ENCODE data around the gene CRYGN. TPM values are rescaled to one million over a fixed set of nuclear protein-coding genes. Genes with fewer than 3 reads are reported as not detected.
A peak's percentile ranks its signal among the peaks of the same experiment; 100 is the strongest.

Gene CRYGN
- total RNA-seq, 4 donors from 2014 or later: not detected

DNA sequence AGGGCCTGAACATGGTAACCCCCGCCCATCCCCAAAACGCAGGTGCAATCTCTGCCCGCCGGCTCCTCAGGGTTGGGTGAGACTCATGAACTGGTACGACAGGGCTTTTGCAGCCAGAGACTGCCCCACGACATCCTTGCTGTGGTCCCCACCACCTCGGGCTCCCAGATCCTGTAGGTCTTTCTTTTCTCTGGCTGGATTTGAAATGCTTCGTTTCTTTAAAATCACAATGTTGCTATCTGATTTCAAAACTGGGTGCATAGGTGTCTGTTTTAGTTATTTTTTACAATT lies 52.0 kb downstream of the CRYGN start:
- no peaks in the 10 kb centered on the region for H3K9me3 ChIP-seq
- H3K4me1 ChIP-seq: no peaks in the 10 kb centered on the region
- peaks cover 5% of the 10 kb centered on the region for H3K27me3 ChIP-seq
- no peak for DNase-seq (ENCODE audit: low spot score in 2 of 2)
- no peak overlapping the region for H3K27ac ChIP-seq
- H3K4me3 ChIP-seq: no peak overlapping the region
- 80% methylated on average over 8 of the region's 8 CpGs for WGBS
- H3K36me3 ChIP-seq: no peaks in the 10 kb centered on the region
- TF ChIP-seq EP300 (IDR thresholded peaks at IDR 0.05): no peak
- no peak for TF ChIP-seq POLR2A (IDR thresholded peaks at IDR 0.05)
- TF ChIP-seq, protein P1, sequence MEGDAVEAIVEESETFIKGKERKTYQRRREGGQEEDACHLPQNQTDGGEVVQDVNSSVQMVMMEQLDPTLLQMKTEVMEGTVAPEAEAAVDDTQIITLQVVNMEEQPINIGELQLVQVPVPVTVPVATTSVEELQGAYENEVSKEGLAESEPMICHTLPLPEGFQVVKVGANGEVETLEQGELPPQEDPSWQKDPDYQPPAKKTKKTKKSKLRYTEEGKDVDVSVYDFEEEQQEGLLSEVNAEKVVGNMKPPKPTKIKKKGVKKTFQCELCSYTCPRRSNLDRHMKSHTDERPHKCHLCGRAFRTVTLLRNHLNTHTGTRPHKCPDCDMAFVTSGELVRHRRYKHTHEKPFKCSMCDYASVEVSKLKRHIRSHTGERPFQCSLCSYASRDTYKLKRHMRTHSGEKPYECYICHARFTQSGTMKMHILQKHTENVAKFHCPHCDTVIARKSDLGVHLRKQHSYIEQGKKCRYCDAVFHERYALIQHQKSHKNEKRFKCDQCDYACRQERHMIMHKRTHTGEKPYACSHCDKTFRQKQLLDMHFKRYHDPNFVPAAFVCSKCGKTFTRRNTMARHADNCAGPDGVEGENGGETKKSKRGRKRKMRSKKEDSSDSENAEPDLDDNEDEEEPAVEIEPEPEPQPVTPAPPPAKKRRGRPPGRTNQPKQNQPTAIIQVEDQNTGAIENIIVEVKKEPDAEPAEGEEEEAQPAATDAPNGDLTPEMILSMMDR (IDR thresholded peaks at IDR 0.05): no peak
- no peak for TF ChIP-seq POLR2AphosphoS5 (IDR thresholded peaks at IDR 0.05)

GRCh38 chr7:151387161-151388006 lies 52.6 kb downstream of the CRYGN start:
- no peak overlapping the region for H3K4me3 ChIP-seq
- peaks cover 6% of the 10 kb centered on the region for H3K27me3 ChIP-seq
- DNase-seq (ENCODE audit: low spot score in 2 of 2): no peak
- H3K4me1 ChIP-seq: peaks cover under 1% of the 10 kb centered on the region
- H3K27ac ChIP-seq: no peak overlapping the region
- no peaks in the 10 kb centered on the region for H3K36me3 ChIP-seq
- TF ChIP-seq, protein P1 (IDR thresholded peaks at IDR 0.05): no peak
- TF ChIP-seq EP300 (IDR thresholded peaks at IDR 0.05): no peak
- TF ChIP-seq POLR2AphosphoS5 (IDR thresholded peaks at IDR 0.05): no peak
- no peak for TF ChIP-seq POLR2A (IDR thresholded peaks at IDR 0.05)
- no peaks in the 10 kb centered on the region for H3K9me3 ChIP-seq
- WGBS: 81% methylated on average over 9 of the region's 24 CpGs

GRCh38 chr7:151386301-151387160 lies 53.4 kb downstream of the CRYGN start:
- WGBS: 70% methylated on average over 12 of the region's 16 CpGs
- peaks cover 9% of the 10 kb centered on the region for H3K4me1 ChIP-seq
- no peaks in the 10 kb centered on the region for H3K36me3 ChIP-seq
- no peaks in the 10 kb centered on the region for H3K9me3 ChIP-seq
- no peak overlapping the region for H3K4me3 ChIP-seq
- no peak overlapping the region for H3K27ac ChIP-seq
- TF ChIP-seq POLR2A (IDR thresholded peaks at IDR 0.05) (no peak), POLR2AphosphoS5 (IDR thresholded peaks at IDR 0.05) (no peak), EP300 (IDR thresholded peaks at IDR 0.05) (no peak)
- TF ChIP-seq, protein P1 (IDR thresholded peaks at IDR 0.05): no peak
- DNase-seq (ENCODE audit: low spot score in 2 of 2): no peak
- H3K27me3 ChIP-seq: peaks cover 15% of the 10 kb centered on the region

DNA sequence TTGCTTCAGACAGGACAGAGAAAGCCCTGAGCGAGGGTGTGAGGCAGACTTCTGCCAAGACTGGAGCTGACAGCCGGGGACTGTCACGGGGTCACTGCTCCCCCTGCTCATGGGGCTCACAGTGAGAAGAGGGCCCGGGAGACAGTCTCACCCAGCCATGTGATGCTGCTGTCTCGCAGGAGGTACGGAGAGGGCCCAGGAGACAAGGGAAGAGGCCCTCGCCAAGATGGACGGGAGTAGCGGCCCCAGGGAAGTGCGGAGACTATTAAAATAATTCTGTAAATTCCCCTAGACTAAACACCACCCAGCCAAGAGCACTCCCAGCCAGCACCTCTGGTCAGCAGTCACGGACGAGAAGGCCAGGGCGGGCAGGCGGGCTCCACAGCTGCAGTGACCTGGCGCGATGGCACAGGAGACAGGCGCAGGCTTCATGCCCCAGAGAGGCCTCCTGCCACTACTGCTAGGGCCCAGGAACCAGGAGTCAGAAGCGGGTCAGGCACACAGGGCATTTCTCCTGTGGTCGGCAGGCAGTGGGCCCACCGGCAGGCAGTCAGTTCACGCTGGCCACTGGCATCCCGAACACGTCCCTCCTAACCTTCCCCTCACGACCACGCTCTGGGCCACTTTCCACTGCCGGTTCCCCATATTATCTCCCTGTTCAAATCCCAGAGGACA lies 54.2 kb downstream of the CRYGN start:
- peak in 1 of 2 donors; percentile 49 for DNase-seq (ENCODE audit: low spot score in 2 of 2)
- WGBS: 81% methylated on average over 24 of the region's 26 CpGs
- H3K4me1 ChIP-seq: peaks cover 12% of the 10 kb centered on the region
- no peaks in the 10 kb centered on the region for H3K36me3 ChIP-seq
- H3K9me3 ChIP-seq: no peaks in the 10 kb centered on the region
- H3K4me3 ChIP-seq: no peak overlapping the region
- TF ChIP-seq EP300 (IDR thresholded peaks at IDR 0.05): no peak
- TF ChIP-seq, protein P1 (IDR thresholded peaks at IDR 0.05): no peak
- TF ChIP-seq POLR2A (IDR thresholded peaks at IDR 0.05): no peak
- TF ChIP-seq POLR2AphosphoS5 (IDR thresholded peaks at IDR 0.05): no peak
- H3K27ac ChIP-seq: no peak overlapping the region
- peaks cover 16% of the 10 kb centered on the region for H3K27me3 ChIP-seq
